ENCODE measurements around the gene DAB1. TPM values are rescaled to one million over a fixed set of nuclear protein-coding genes. Genes with fewer than 3 reads are reported as not detected.

Gene DAB1
- total RNA-seq, 3 donors from 2014 or later (not counting 1 experiment from before 2014, with no cell fraction given): 0.41 TPM; not detected in 2

GRCh38 chr1:57206038-57206437 lies 217.8 kb downstream of the DAB1 start:
- Histone ChIP-seq H3K27ac (ENCODE audit: low read length) (no peak overlapping the region), H3K9me3 (ENCODE audit: control insufficient read depth, insufficient read depth, low read length) (no peaks in the 10 kb centered on the region), H3K36me3 (ENCODE audit: control insufficient read depth, insufficient read depth, low read length) (no peaks in the 10 kb centered on the region), H3K27me3 (ENCODE audit: control insufficient read depth, insufficient read depth, low read length) (no peaks in the 10 kb centered on the region), H3K4me1 (ENCODE audit: control insufficient read depth, insufficient read depth, low read length) (no peaks in the 10 kb centered on the region), H3K4me3 (ENCODE audit: low read length) (no peak overlapping the region)
- peaks cover 4 to 6% of the 10 kb centered on the region in 2 donors for H3K27me3 Mint-ChIP-seq (ENCODE audit: low read depth in 2 of 2)
- no peak overlapping the region for H3K4me3 Mint-ChIP-seq
- TF ChIP-seq CTCF (IDR thresholded peaks at IDR 0.05): no peak
- no peak for ATAC-seq
- no peaks in the 10 kb centered on the region for H3K9me3 Mint-ChIP-seq
- H3K27ac Mint-ChIP-seq: no peak overlapping the region
- no peak for DNase-seq
- no peaks in the 10 kb centered on the region for H3K36me3 Mint-ChIP-seq
- intact Hi-C loops (cut with micrococcal nuclease): no loop called here
- no peaks in the 10 kb centered on the region for H3K4me1 Mint-ChIP-seq

DNA sequence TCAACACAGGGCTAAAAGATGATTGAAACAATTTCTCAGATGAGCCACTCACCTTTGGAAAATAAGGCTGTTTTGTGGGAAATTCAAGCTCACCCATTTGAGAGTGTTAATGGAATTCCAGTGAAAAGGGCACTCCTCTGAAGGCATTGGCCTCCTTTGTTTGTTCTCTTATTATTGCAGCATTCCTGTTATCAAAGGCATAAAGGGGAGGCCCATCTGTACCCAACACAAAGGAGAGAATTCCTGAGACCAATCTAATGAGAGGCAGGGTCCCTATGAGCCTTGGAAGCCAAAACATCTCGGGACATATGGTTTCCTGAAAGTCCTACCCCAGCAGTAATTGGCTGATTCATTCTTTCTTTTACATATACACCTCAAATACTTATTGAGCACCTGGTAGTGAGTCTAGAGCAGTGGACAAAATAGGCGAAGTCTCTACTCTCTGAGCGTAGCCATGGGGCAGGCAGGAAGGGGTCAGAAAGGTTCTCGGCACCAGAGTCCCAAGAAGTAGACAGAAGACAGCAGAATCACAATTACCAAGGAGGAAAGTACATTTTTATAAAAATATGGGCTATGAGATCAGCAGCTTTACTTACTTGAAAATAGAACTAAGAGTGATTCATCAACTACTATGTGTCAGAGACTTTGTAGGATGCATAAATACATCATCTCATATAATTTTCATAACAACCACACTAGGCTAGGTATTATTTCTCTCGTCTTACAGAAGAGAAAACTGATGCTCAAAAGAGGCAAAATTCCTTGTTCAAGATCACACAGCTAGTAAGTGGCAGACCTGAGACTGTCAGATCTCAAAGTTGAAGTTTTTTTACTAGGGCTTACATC lies 218.7 kb downstream of the DAB1 start:
- no peak for ATAC-seq
- Mint-ChIP-seq H3K4me3 (no peak overlapping the region), H3K27ac (no peak overlapping the region), H3K36me3 (no peaks in the 10 kb centered on the region), H3K4me1 (no peaks in the 10 kb centered on the region), H3K9me3 (no peaks in the 10 kb centered on the region), H3K27me3 (ENCODE audit: low read depth in 2 of 2) (peaks cover 4 to 6% of the 10 kb centered on the region in 2 donors)
- no peak for DNase-seq
- no peak for TF ChIP-seq CTCF (IDR thresholded peaks at IDR 0.05)
- Histone ChIP-seq H3K4me3 (ENCODE audit: low read length) (no peak overlapping the region), H3K4me1 (ENCODE audit: control insufficient read depth, insufficient read depth, low read length) (no peaks in the 10 kb centered on the region), H3K27me3 (ENCODE audit: control insufficient read depth, insufficient read depth, low read length) (no peaks in the 10 kb centered on the region), H3K36me3 (ENCODE audit: control insufficient read depth, insufficient read depth, low read length) (no peaks in the 10 kb centered on the region), H3K27ac (ENCODE audit: low read length) (no peak overlapping the region), H3K9me3 (ENCODE audit: control insufficient read depth, insufficient read depth, low read length) (no peaks in the 10 kb centered on the region)
- intact Hi-C loops (cut with micrococcal nuclease): no loop called here
- WGBS (ENCODE audit: insufficient coverage): 77% methylated on average over 5 of the region's 5 CpGs

DNA sequence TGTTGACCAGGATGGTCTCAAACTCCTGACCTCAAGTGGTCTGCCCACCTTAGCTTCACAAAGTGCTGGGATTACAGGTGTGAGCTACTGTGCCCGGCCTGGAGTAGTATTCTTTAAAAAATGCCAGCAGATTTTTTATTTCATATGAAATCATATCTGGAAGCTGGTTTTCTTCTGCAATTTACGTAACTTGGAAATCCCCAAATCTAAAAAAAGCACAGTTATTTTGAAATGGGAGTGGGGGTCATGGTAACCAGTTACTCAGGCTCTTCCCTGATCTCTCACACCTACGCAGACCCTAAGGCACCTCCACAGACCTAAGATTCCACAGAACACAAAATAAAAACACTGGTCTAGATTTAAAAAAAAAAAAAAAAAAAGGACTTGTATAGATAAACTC lies 219.8 kb downstream of the DAB1 start:
- Mint-ChIP-seq H3K36me3 (no peaks in the 10 kb centered on the region), H3K9me3 (no peaks in the 10 kb centered on the region), H3K4me1 (no peaks in the 10 kb centered on the region), H3K4me3 (no peak overlapping the region), H3K27ac (no peak overlapping the region), H3K27me3 (ENCODE audit: low read depth in 2 of 2) (peaks cover 4 to 6% of the 10 kb centered on the region in 2 donors)
- no peak overlapping the region for H3K4me3 ChIP-seq (ENCODE audit: low read length)
- H3K4me1 ChIP-seq (ENCODE audit: control insufficient read depth, insufficient read depth, low read length): no peaks in the 10 kb centered on the region
- no peak overlapping the region for H3K27ac ChIP-seq (ENCODE audit: low read length)
- H3K36me3 ChIP-seq (ENCODE audit: control insufficient read depth, insufficient read depth, low read length): no peaks in the 10 kb centered on the region
- ATAC-seq (no peak), DNase-seq (no peak)
- intact Hi-C loops (cut with micrococcal nuclease): no loop called here
- WGBS (ENCODE audit: insufficient coverage): 100% methylated on average over 1 of the region's 3 CpGs
- no peaks in the 10 kb centered on the region for H3K27me3 ChIP-seq (ENCODE audit: control insufficient read depth, insufficient read depth, low read length)
- H3K9me3 ChIP-seq (ENCODE audit: control insufficient read depth, insufficient read depth, low read length): no peaks in the 10 kb centered on the region
- TF ChIP-seq CTCF (IDR thresholded peaks at IDR 0.05): no peak

- no peaks in the 10 kb centered on the region for H3K36me3 Mint-ChIP-seq
- Histone ChIP-seq H3K4me3 (ENCODE audit: low read length) (no peak overlapping the region), H3K9me3 (ENCODE audit: control insufficient read depth, insufficient read depth, low read length) (no peaks in the 10 kb centered on the region), H3K27ac (ENCODE audit: low read length) (no peak overlapping the region), H3K27me3 (ENCODE audit: control insufficient read depth, insufficient read depth, low read length) (no peaks in the 10 kb centered on the region), H3K4me1 (ENCODE audit: control insufficient read depth, insufficient read depth, low read length) (no peaks in the 10 kb centered on the region), H3K36me3 (ENCODE audit: control insufficient read depth, insufficient read depth, low read length) (no peaks in the 10 kb centered on the region)
- intact Hi-C loops (cut with micrococcal nuclease): no loop called here
- H3K27ac Mint-ChIP-seq: no peak overlapping the region
- H3K27me3 Mint-ChIP-seq (ENCODE audit: low read depth in 2 of 2): peaks cover 6 to 7% of the 10 kb centered on the region in 2 donors
- no peaks in the 10 kb centered on the region for H3K4me1 Mint-ChIP-seq
- no peak for TF ChIP-seq CTCF (IDR thresholded peaks at IDR 0.05)
- no peak overlapping the region for H3K4me3 Mint-ChIP-seq
- no peaks in the 10 kb centered on the region for H3K9me3 Mint-ChIP-seq
- DNase-seq (no peak), ATAC-seq (no peak)
- WGBS (ENCODE audit: insufficient coverage): no CpG with 5 or more reads among the region's 2 CpGs
Observed at GRCh38 chr1:57202241-57202640, 221.6 kb downstream of the DAB1 start.

Data from natural killer cell (primary cell).